GM12891 (cell line): Measurements from ENCODE around the gene KRT17.
"Not testable (repeated sequence)": the region's sequence is repeated elsewhere in the genome, so short reads cannot be mapped to it uniquely, and the experiment has no call there.

Experiments
- DNase-seq: peaks from one replicate; pipeline ENCODE4 v3.0.0; 2011; ENCODE audit warnings: low spot score; ENCODE audit not compliant: insufficient read length
- FAIRE-seq: peaks from 2 replicates; lab custom pipeline; 2011; peaks lifted over from hg19 to GRCh38; lab: Jason Lieb, UNC
- PAX5 ChIP-seq: IDR thresholded peaks from 2 replicates; pipeline ENCODE4 v1.6.1; 2011; ENCODE audit warnings: low read length, moderate library complexity, mild to moderate bottlenecking; ENCODE audit not compliant: insufficient read depth, severe bottlenecking
- POLR2A ChIP-seq: IDR thresholded peaks from 2 replicates; pipeline ENCODE4 v1.6.1; 2011; ENCODE audit warnings: low read depth, low read length, control low read depth
- POLR2AphosphoS5 ChIP-seq: IDR thresholded peaks from 2 replicates; pipeline ENCODE4 v1.6.1; 2011; ENCODE audit warnings: low read depth, low read length, control low read depth
- POU2F2 ChIP-seq: IDR thresholded peaks from 2 replicates; pipeline ENCODE4 v1.6.1; 2011; ENCODE audit warnings: low read depth, mild to moderate bottlenecking, control low read depth, low read length, moderate library complexity
- SPI1 ChIP-seq: IDR thresholded peaks from 2 replicates; pipeline ENCODE4 v1.6.1; 2011; ENCODE audit warnings: low read depth, low read length, control low read depth
- TAF1 ChIP-seq: IDR thresholded peaks from 2 replicates; pipeline ENCODE4 v1.6.1; 2011; ENCODE audit warnings: low read depth, low read length, control low read depth

KRT17 gene

GRCh38 chr17:41586863-41587495 is 37.4 kb downstream of the KRT17 start, which contains the start of gene KRT14:
TSS of gene KRT14 (minus strand) at chr17:41586895. CDS start at chr17:41586834, 61 bp downstream.
- FAIRE-seq = no peak
- no peak for DNase-seq
- TF ChIP-seq TAF1 (no peak), POLR2A (no peak), PAX5 (no peak), POU2F2 (no peak), SPI1 (no peak), POLR2AphosphoS5 (no peak)

GRCh38 chr17:41585301-41586056 is 38.9 kb downstream of the KRT17 start:
- no peak for DNase-seq
- no peak for FAIRE-seq
- no peak for TF ChIP-seq POLR2A
- no peak for TF ChIP-seq TAF1
- no peak for TF ChIP-seq POU2F2

GRCh38 chr17:41584331-41584927 is 39.9 kb downstream of the KRT17 start:
- not testable (repeated sequence) for FAIRE-seq, DNase-seq

GRCh38 chr17:41583137-41584127 is 40.9 kb downstream of the KRT17 start:
- FAIRE-seq (no peak), DNase-seq (no peak)
- TF ChIP-seq SPI1 (no peak), POU2F2 (no peak), TAF1 (no peak), PAX5 (no peak), POLR2AphosphoS5 (no peak), POLR2A (no peak)

GRCh38 chr17:41582061-41582968 is 42.1 kb downstream of the KRT17 start:
- DNase-seq, FAIRE-seq: not testable (repeated sequence)

- DNase-seq (no peak), FAIRE-seq (no peak)
- no peak for TF ChIP-seq POLR2AphosphoS5
- TF ChIP-seq PAX5 = no peak
- TF ChIP-seq POU2F2 = no peak
- TF ChIP-seq TAF1 = no peak
- TF ChIP-seq POLR2A = no peak
- TF ChIP-seq SPI1 = no peak
Observed at GRCh38 chr17:41581366-41582060, 42.9 kb downstream of the KRT17 start.

- DNase-seq = no peak
- no peak for FAIRE-seq
- TF ChIP-seq TAF1 = no peak
- TF ChIP-seq POLR2AphosphoS5 = no peak
- TF ChIP-seq POU2F2 = no peak
- TF ChIP-seq SPI1 = no peak
- TF ChIP-seq PAX5 = no peak
- no peak for TF ChIP-seq POLR2A
Observed at GRCh38 chr17:41580687-41581365, 43.5 kb downstream of the KRT17 start.

GRCh38 chr17:41580244-41580575 is 44.2 kb downstream of the KRT17 start:
- no peak for TF ChIP-seq PAX5
- no peak for TF ChIP-seq POLR2A
- no peak for TF ChIP-seq TAF1
- TF ChIP-seq SPI1 = no peak
- no peak for TF ChIP-seq POU2F2
- no peak for TF ChIP-seq POLR2AphosphoS5
- no peak for FAIRE-seq
- DNase-seq = no peak
